Neuronal stem cell (in vitro differentiated cells): ENCODE data around the gene TRPM2.
A peak's percentile ranks its signal among the peaks of the same experiment; 100 is the strongest.

Source experiments
- DNase-seq: peaks from one replicate; pipeline ENCODE4 v3.0.0-alpha.2; 2013; ENCODE audit warnings: low spot score
- H2AFZ ChIP-seq: one replicate; pipeline ENCODE4 v1.6.1; 2013; ENCODE audit warnings: mild to moderate bottlenecking, low read length, inconsistent platforms
- H2AK5ac ChIP-seq: 2 replicates; pipeline ENCODE4 v1.6.1; 2013; ENCODE audit warnings: low read depth, mild to moderate bottlenecking, inconsistent platforms, low read length, moderate library complexity, mixed read lengths
- H2BK120ac ChIP-seq: 2 replicates; pipeline ENCODE4 v1.6.1; 2013; ENCODE audit warnings: low read depth, mild to moderate bottlenecking, inconsistent platforms, low read length, moderate library complexity, mixed read lengths
- H2BK12ac ChIP-seq: one replicate; pipeline ENCODE4 v1.6.1; 2013; ENCODE audit warnings: low read length, inconsistent platforms
- H2BK15ac ChIP-seq: 2 replicates; pipeline ENCODE4 v1.6.1; 2013; ENCODE audit warnings: mild to moderate bottlenecking, low read length, inconsistent platforms, mixed read lengths
- H2BK5ac ChIP-seq: one replicate; pipeline ENCODE4 v1.6.1; 2013; ENCODE audit warnings: inconsistent platforms, mild to moderate bottlenecking, low read length, moderate library complexity
- H3K14ac ChIP-seq: one replicate; pipeline ENCODE4 v1.6.1; 2013; ENCODE audit warnings: low read length, inconsistent platforms
- H3K18ac ChIP-seq: 2 replicates; pipeline ENCODE4 v1.6.1; 2013; ENCODE audit warnings: low read length, inconsistent platforms
- H3K23ac ChIP-seq: 2 replicates; pipeline ENCODE4 v1.6.1; 2013; ENCODE audit warnings: low read depth, mild to moderate bottlenecking, mixed read lengths, low read length, inconsistent platforms; ENCODE audit not compliant: poor library complexity
- H3K27ac ChIP-seq: replicated peaks from 3 replicates; pipeline ENCODE4 v1.5.1; 2013; ENCODE audit warnings: low read length, inconsistent platforms
- H3K27me3 ChIP-seq, 3 experiments: 2 replicates each; pipeline ENCODE4 v1.6.1; 2013; ENCODE audit warnings: low read length in 3 of 3, mild to moderate bottlenecking in 2 of 3, inconsistent platforms in 1 of 3, low read depth in 1 of 3, mixed read lengths in 1 of 3, moderate library complexity in 1 of 3; ENCODE audit not compliant: control insufficient read depth in 3 of 3, insufficient read depth in 3 of 3
- H3K36me3 ChIP-seq, 2 donors: replicated peaks in 1 of 2; 2 replicates each; pipeline ENCODE4 v1.6.1; 2013; ENCODE audit warnings: low read length in 2 of 2; ENCODE audit not compliant: control insufficient read depth in 2 of 2, insufficient read depth in 2 of 2
- H3K4ac ChIP-seq: 2 replicates; pipeline ENCODE4 v1.6.1; 2013; ENCODE audit warnings: inconsistent platforms, mild to moderate bottlenecking, low read length, moderate library complexity
- H3K4me1 ChIP-seq, 2 donors: 1 replicate in 1 of 2; 2 replicates in 1 of 2; pipeline ENCODE4 v1.6.1; 2013; ENCODE audit warnings: low read length in 2 of 2, low read depth in 1 of 2; ENCODE audit not compliant: control insufficient read depth in 2 of 2, insufficient read depth in 1 of 2
- H3K4me2 ChIP-seq: one replicate; pipeline ENCODE4 v1.6.1; 2013; ENCODE audit warnings: mild to moderate bottlenecking, low read length, inconsistent platforms; ENCODE audit not compliant: insufficient read depth, poor library complexity, severe bottlenecking
- H3K4me3 ChIP-seq, 2 donors: 2 replicates each; pipeline ENCODE4 v1.5.1; 2013; ENCODE audit warnings: low read length in 2 of 2, mild to moderate bottlenecking in 2 of 2, inconsistent platforms in 1 of 2, moderate library complexity in 1 of 2
- H3K79me1 ChIP-seq: one replicate; pipeline ENCODE4 v1.6.1; 2013; ENCODE audit warnings: low read depth, mild to moderate bottlenecking, inconsistent platforms, low read length, moderate library complexity
- H3K9ac ChIP-seq: one replicate; pipeline ENCODE4 v1.6.1; 2013; ENCODE audit warnings: mild to moderate bottlenecking, low read depth, low read length, inconsistent platforms; ENCODE audit not compliant: poor library complexity
- H3K9me3 ChIP-seq, 2 donors: replicated peaks in 1 of 2; 2 replicates each; pipeline versions ENCODE3 to v1.6.1; 2013; ENCODE audit warnings: low read length in 2 of 2, mild to moderate bottlenecking in 2 of 2, inconsistent platforms in 1 of 2, low read depth in 1 of 2, mixed read lengths in 1 of 2, moderate library complexity in 1 of 2; ENCODE audit not compliant: control insufficient read depth in 2 of 2, insufficient read depth in 1 of 2
- H4K8ac ChIP-seq: one replicate; pipeline ENCODE4 v1.6.1; 2013; ENCODE audit warnings: low read depth, mild to moderate bottlenecking, inconsistent platforms, low read length, moderate library complexity
- H4K91ac ChIP-seq: one replicate; pipeline ENCODE4 v1.6.1; 2013; ENCODE audit warnings: low read length, low read depth, mild to moderate bottlenecking, inconsistent platforms; ENCODE audit not compliant: poor library complexity
- WGBS, 2 donors: extraction: QIAGEN DNeasy Blood & Tissue Kit; methylation state at CpG; one replicate each; pipeline ENCODE4 v1.1.7; 2013; ENCODE audit warnings: missing lambda C conversion rate in 2 of 2, mixed read lengths in 1 of 2; ENCODE audit not compliant: insufficient read length in 2 of 2, insufficient replicate concordance in 1 of 2; ENCODE audit errors: extremely low coverage in 2 of 2; 5-methylcytosine and 5-hydroxymethylcytosine counted together

Gene TRPM2

GRCh38 chr21:44348861-44349260 is 4.6 kb upstream of the TRPM2 start:
- peaks cover 2 to 28% (median 8%) of the 10 kb centered on the region in 3 experiments for H3K27me3 ChIP-seq
- no peak overlapping the region for H2BK5ac ChIP-seq
- H2AK5ac ChIP-seq: peak overlapping the region; percentile 91
- H3K14ac ChIP-seq: no peak overlapping the region
- H3K9me3 ChIP-seq: no peaks in the 10 kb centered on the region
- H3K23ac ChIP-seq: peak overlapping the region; percentile 65
- DNase-seq: no peak
- H2BK15ac ChIP-seq: peak overlapping the region; percentile 89
- no peaks in the 10 kb centered on the region for H3K36me3 ChIP-seq
- H3K9ac ChIP-seq: no peak overlapping the region
- H2BK12ac ChIP-seq: peak overlapping the region; percentile 58
- peak overlapping the region; percentile 31 for H2BK120ac ChIP-seq
- peak overlapping the region; percentile 8 for H3K18ac ChIP-seq
- no peak overlapping the region for H3K27ac ChIP-seq
- H3K4me3 ChIP-seq: no peak overlapping the region
- no peak overlapping the region for H4K91ac ChIP-seq
- no peak overlapping the region for H2AFZ ChIP-seq
- H3K4ac ChIP-seq: no peak overlapping the region
- no peaks in the 10 kb centered on the region for H3K4me1 ChIP-seq
- no CpG with 5 or more reads among the region's 19 CpGs for WGBS, 2 donors
- H3K4me2 ChIP-seq: no peak overlapping the region
- H3K79me1 ChIP-seq: peaks cover 2% of the 10 kb centered on the region
- H4K8ac ChIP-seq: no peak overlapping the region

GRCh38 chr21:44349416-44349846 is 4.0 kb upstream of the TRPM2 start:
- no peak for DNase-seq
- H3K4me2 ChIP-seq: no peak overlapping the region

GRCh38 chr21:44349847-44350772 is 3.3 kb upstream of the TRPM2 start:
- Histone ChIP-seq H4K8ac (no peak overlapping the region), H3K36me3 (no peaks in the 10 kb centered on the region), H3K27ac (no peak overlapping the region), H2BK120ac (peak overlapping the region; percentile 31), H4K91ac (no peak overlapping the region), H3K79me1 (peaks cover 2% of the 10 kb centered on the region), H3K18ac (peak overlapping the region; percentile 28), H2AFZ (no peak overlapping the region), H3K14ac (peak overlapping the region; percentile 82), H3K9ac (no peak overlapping the region), H2AK5ac (peak overlapping the region; percentile 56), H3K4me3 (no peak overlapping the region), H3K9me3 (no peaks in the 10 kb centered on the region), H2BK15ac (peak overlapping the region; percentile 89), H2BK12ac (peak overlapping the region; percentile 41), H2BK5ac (no peak overlapping the region), H3K23ac (no peak overlapping the region), H3K4me1 (no peaks in the 10 kb centered on the region), H3K4ac (no peak overlapping the region), H3K27me3 (peaks cover 2 to 28% (median 8%) of the 10 kb centered on the region in 3 experiments), H3K4me2 (peak overlapping the region; percentile 25)
- no peak for DNase-seq
- no CpG with 5 or more reads among the region's 113 CpGs for WGBS, 2 donors

More at GRCh38 chr21:44349416-44349846, 4.0 kb upstream of the TRPM2 start:
- H2BK12ac ChIP-seq: peak overlapping the region; percentile 58
- H3K4me3 ChIP-seq: no peak overlapping the region
- peak overlapping the region; percentile 37 for H3K4ac ChIP-seq
- peak overlapping the region; percentile 82 for H3K14ac ChIP-seq
- peaks cover 2 to 28% (median 8%) of the 10 kb centered on the region in 3 experiments for H3K27me3 ChIP-seq
- peak overlapping the region; percentile 8 for H3K18ac ChIP-seq
- peaks cover 2% of the 10 kb centered on the region for H3K79me1 ChIP-seq
- peak overlapping the region; percentile 65 for H3K23ac ChIP-seq
- no peaks in the 10 kb centered on the region for H3K4me1 ChIP-seq
- no peak overlapping the region for H4K8ac ChIP-seq
- H2BK5ac ChIP-seq: no peak overlapping the region
- WGBS, 2 donors: no CpG with 5 or more reads among the region's 12 CpGs
- H3K36me3 ChIP-seq: no peaks in the 10 kb centered on the region
- H2AFZ ChIP-seq: no peak overlapping the region
- peak overlapping the region; percentile 3 for H3K9ac ChIP-seq
- no peak overlapping the region for H3K27ac ChIP-seq
- H3K9me3 ChIP-seq: no peaks in the 10 kb centered on the region
- H4K91ac ChIP-seq: no peak overlapping the region
- peak overlapping the region; percentile 91 for H2AK5ac ChIP-seq
- H2BK120ac ChIP-seq: peak overlapping the region; percentile 31
- H2BK15ac ChIP-seq: peak overlapping the region; percentile 89

- Histone ChIP-seq H2BK12ac (peak overlapping the region; percentile 41), H3K14ac (peak overlapping the region; percentile 56), H3K27me3 (peaks cover 2 to 28% (median 8%) of the 10 kb centered on the region in 3 experiments), H3K36me3 (no peaks in the 10 kb centered on the region), H3K9me3 (no peaks in the 10 kb centered on the region), H3K4me2 (no peak overlapping the region), H2AFZ (no peak overlapping the region), H2BK120ac (no peak overlapping the region), H3K18ac (peak overlapping the region; percentile 28), H3K23ac (no peak overlapping the region), H2BK5ac (no peak overlapping the region), H3K4ac (no peak overlapping the region), H4K8ac (peak overlapping the region; percentile 65), H4K91ac (no peak overlapping the region), H3K27ac (no peak overlapping the region), H3K79me1 (peaks cover 2% of the 10 kb centered on the region), H3K4me1 (no peaks in the 10 kb centered on the region), H3K9ac (no peak overlapping the region), H2AK5ac (peak overlapping the region; percentile 56), H3K4me3 (no peak overlapping the region), H2BK15ac (no peak overlapping the region)
- no peak for DNase-seq
- no CpG with 5 or more reads among the region's 42 CpGs for WGBS, 2 donors
Observed at GRCh38 chr21:44350773-44351481, 2.5 kb upstream of the TRPM2 start.
